Keratinocyte (primary cell): Measurements from ENCODE around the gene KCNN1.

Experiments used
- EZH2 ChIP-seq: IDR thresholded peaks from one replicate; pipeline ENCODE4 v1.6.1; 2012; ENCODE audit warnings: inconsistent platforms, mild to moderate bottlenecking, low read length, moderate library complexity
- TF ChIP-seq, protein P1 (sequence below), 3 experiments: IDR thresholded peaks in 1 of 3; conservative IDR thresholded peaks in 1 of 3; optimal IDR thresholded peaks in 1 of 3; 2 replicates in 2 of 3; 3 replicates in 1 of 3; pipeline versions ENCODE3 to v1.5.1; 2011; ENCODE audit warnings: low read length in 3 of 3, mild to moderate bottlenecking in 3 of 3, moderate library complexity in 2 of 3, control low read depth in 1 of 3, inconsistent platforms in 1 of 3; ENCODE audit not compliant: insufficient read depth in 2 of 3; ENCODE audit errors: extremely low read depth in 1 of 3

DNA sequence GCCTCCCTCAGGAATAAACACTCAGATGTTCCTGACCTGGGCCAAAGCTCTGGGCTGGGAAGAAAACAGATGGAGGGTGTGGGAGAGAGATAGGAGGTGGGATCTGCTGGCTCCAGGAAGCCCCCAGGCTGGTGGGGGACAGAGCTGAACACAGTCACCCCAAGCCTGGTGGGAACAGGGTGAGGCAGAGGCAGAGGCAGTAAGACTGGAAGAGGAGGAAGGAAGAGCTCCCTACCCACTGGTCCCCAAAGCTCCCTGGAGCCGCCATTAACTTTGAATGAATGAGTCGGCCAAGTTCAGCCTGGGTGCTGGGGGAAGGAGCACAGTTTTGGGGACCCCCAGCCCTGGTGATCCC, 801 bp upstream of the KCNN1 start:
- TF ChIP-seq, protein P1, sequence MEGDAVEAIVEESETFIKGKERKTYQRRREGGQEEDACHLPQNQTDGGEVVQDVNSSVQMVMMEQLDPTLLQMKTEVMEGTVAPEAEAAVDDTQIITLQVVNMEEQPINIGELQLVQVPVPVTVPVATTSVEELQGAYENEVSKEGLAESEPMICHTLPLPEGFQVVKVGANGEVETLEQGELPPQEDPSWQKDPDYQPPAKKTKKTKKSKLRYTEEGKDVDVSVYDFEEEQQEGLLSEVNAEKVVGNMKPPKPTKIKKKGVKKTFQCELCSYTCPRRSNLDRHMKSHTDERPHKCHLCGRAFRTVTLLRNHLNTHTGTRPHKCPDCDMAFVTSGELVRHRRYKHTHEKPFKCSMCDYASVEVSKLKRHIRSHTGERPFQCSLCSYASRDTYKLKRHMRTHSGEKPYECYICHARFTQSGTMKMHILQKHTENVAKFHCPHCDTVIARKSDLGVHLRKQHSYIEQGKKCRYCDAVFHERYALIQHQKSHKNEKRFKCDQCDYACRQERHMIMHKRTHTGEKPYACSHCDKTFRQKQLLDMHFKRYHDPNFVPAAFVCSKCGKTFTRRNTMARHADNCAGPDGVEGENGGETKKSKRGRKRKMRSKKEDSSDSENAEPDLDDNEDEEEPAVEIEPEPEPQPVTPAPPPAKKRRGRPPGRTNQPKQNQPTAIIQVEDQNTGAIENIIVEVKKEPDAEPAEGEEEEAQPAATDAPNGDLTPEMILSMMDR (optimal IDR thresholded peaks at IDR 0.05 in 1 of 3, IDR thresholded peaks at IDR 0.05 in 1 of 3, conservative IDR thresholded peaks at IDR 0.05 in 1 of 3; ENCODE audit: extremely low read depth in 1 of 3, insufficient read depth in 2 of 3, low read length in 3 of 3) = no peak
- TF ChIP-seq EZH2 = no peak
